Transverse colon (tissue), 4 donors: Measurements from ENCODE around the gene P4HA3.

Experiments
- EP300 ChIP-seq: sonication (generic); formaldehyde crosslinking; IDR thresholded peaks from one replicate; pipeline ENCODE4 v1.6.1; 2017; ENCODE audit warnings: antibody characterized with exemption, low read depth
- POLR2A ChIP-seq: fragments of 450-650 bp; IDR thresholded peaks from one replicate; pipeline ENCODE4 v1.6.1; 2016; ENCODE audit warnings: antibody characterized with exemption, mild to moderate bottlenecking, moderate library complexity
- POLR2AphosphoS5 ChIP-seq, 3 donors: sonication (generic); formaldehyde crosslinking; IDR thresholded peaks; one replicate each; pipeline ENCODE4 v1.6.1; 2016; ENCODE audit warnings: antibody characterized with exemption in 3 of 3
- TF ChIP-seq, protein P1 (sequence below), 5 experiments: fragments of 200-600 bp in 3 of 5; fragments of 450-650 bp in 2 of 5; sonication (generic) in 3 of 5; IDR thresholded peaks; 1 replicate in 2 of 5; 2 replicates in 3 of 5; pipeline ENCODE4 v1.5.1; 2016 to 2017; ENCODE audit warnings: antibody characterized with exemption in 5 of 5, inconsistent platforms in 3 of 5, mild to moderate bottlenecking in 2 of 5, moderate library complexity in 1 of 5

DNA sequence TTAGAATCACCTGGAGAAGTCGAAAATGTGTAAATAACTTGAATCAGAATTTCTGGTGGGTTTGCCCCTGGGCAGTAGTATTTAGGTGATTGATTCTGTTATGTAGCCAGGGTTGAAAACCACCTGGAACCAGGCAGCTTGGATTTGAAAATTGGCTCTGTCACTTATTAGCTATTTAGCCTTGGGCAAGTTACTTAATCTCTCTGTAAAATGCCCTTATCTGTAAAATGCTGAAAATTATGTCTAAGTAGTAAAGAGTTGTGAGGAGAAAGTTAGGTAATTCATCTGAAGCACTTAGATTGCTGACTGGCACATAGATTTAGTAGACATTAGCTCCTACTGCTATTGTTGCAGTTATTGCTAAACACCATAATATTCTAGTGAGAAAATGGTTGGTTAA is 91.1 kb downstream of the P4HA3 start:
- TF ChIP-seq, protein P1, sequence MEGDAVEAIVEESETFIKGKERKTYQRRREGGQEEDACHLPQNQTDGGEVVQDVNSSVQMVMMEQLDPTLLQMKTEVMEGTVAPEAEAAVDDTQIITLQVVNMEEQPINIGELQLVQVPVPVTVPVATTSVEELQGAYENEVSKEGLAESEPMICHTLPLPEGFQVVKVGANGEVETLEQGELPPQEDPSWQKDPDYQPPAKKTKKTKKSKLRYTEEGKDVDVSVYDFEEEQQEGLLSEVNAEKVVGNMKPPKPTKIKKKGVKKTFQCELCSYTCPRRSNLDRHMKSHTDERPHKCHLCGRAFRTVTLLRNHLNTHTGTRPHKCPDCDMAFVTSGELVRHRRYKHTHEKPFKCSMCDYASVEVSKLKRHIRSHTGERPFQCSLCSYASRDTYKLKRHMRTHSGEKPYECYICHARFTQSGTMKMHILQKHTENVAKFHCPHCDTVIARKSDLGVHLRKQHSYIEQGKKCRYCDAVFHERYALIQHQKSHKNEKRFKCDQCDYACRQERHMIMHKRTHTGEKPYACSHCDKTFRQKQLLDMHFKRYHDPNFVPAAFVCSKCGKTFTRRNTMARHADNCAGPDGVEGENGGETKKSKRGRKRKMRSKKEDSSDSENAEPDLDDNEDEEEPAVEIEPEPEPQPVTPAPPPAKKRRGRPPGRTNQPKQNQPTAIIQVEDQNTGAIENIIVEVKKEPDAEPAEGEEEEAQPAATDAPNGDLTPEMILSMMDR (IDR thresholded peaks at IDR 0.05) = no peak
- no peak for TF ChIP-seq POLR2AphosphoS5 (IDR thresholded peaks at IDR 0.05)
- TF ChIP-seq POLR2A = no peak
- TF ChIP-seq EP300 = no peak
